GM18858 (cell line): Measurements from ENCODE around the gene SENP3.
A peak's percentile ranks its signal among the peaks of the same experiment; 100 is the strongest.
"Not testable (repeated sequence)": the region's sequence is repeated elsewhere in the genome, so short reads cannot be mapped to it uniquely, and the experiment has no call there.

Experiments used
- ATAC-seq: cut with Tn5 transposase; IDR thresholded peaks from one replicate; pipeline ENCODE4 v1.9.1; 2021; ENCODE audit not compliant: unreplicated experiment

The SENP3 gene

DNA sequence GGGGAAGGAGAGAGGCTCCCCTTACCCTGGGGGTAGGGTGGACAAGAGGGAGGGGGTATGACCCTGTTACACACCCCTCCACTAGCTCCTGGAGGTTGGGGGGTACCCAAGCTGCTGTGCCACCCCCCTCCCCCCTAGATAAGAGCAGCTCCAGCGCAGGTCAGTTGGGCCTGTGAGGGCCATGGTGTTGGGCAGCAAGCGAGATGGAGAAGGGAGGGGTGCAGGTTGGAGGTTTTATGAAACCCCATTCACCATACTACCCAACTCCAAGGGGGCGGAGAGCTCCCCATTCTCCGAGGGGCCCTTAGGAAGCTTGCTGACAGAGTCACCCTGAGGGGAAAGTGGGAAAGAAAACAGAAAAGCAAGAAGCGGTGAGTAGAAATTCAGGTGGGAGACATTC is 29.9 kb downstream of the SENP3 start:
- no peak for ATAC-seq

DNA sequence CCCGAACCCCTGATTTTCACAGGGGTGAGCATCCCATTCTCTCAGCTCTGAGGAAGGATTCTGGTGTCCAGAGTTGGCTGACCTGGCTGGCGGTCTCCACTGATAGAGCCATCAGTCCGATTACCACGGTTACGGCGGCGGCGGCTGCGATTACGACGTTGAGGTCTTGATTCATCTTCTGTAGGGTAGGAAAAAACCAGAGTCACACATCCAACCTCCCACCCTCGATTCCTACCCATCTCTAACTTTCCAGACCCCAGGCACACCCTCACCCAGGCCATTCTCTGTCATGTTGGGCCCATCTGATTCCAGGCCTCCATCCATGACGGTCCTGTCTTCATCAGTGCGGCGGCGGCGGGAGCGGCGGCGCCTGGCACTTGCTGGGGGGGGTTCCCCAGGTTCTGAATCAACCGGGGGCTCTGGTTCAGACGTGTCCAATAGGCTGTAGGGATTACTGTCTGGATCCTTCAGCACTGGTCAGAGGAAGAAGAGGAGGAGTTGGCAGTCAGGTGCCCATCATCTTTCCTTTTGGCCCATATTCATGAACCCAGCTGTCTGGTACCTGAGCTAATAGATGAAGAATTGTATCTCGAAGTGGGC is 30.8 kb downstream of the SENP3 start:
- no peak for ATAC-seq

DNA sequence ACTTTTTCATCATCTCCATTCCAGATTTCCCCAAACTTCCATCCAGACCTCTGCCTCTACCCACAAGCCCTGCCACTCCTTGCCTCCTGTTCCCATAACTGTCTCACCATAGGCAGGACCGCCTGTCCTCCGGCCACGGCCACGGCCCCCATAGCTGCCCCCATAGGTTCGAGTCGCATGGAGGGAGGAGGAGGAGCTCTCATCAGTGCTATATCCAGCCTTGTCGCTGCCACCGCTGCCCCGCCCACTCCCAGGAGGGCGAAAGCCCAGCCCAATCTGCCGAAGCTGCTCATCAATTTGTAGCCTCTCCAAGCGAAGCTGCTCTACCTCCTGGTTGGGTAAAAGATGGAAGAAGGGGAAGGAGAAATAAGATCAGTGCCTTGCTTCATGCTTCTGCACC is 31.6 kb downstream of the SENP3 start:
- ATAC-seq = no peak

DNA sequence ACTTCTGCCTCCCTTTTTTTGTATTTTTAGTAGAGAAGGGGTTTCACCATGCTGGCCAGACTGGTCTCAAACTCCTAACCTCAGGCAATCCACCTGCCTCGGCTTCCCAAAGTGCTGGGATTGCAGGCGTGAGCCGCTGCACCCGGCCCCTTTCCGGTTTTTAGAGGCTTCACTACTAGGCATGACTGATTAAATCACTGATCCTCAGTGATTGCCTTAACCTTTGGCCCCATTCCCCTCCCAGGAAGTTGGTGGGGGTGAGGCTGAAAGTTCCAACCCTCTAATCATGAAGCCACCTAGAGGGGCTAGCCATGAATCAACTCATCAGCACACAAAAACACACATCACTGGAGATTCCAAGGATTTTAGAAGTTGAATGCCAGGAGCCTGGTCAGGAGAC is 35.8 kb downstream of the SENP3 start:
- not testable (repeated sequence) for ATAC-seq

DNA sequence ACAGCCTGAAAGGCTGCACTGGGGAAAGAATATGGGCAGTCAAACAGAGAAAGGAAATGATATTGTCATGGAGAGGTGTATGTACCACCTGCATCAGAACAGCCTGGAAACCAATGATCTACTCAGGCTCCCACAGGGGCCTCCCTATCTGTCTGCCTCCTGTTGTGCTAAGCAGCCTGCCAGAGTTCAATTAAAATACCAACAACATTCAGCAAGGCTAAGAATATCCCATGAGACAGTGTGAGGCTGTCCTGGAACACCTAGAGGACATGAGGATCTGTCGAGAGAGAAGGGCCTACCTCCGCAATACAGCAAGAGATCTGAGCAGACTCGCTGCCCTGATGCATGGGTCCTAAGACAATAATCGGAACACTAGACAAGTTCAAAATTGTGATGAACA is 44.6 kb downstream of the SENP3 start:
- no peak for ATAC-seq

DNA sequence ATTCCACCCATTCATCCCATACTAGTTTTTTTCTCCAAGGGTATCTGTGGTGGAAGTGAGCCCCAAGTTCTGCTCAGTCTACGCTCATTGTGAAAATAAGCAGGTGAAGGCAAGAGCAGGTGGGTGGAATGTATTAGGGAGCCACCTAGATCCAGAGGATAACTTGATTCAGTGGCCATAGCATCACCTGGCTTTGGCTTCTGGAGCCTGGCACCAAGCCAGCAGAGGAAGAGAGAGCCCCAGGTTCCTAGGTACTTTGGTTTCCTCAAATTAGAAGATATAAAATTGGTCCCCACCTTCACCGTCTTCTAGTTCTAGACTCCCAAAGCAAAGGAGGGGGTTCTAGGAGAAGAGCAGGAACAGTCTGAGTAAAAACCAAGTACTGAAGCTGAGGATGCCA is 48.9 kb downstream of the SENP3 start:
- ATAC-seq = no peak

DNA sequence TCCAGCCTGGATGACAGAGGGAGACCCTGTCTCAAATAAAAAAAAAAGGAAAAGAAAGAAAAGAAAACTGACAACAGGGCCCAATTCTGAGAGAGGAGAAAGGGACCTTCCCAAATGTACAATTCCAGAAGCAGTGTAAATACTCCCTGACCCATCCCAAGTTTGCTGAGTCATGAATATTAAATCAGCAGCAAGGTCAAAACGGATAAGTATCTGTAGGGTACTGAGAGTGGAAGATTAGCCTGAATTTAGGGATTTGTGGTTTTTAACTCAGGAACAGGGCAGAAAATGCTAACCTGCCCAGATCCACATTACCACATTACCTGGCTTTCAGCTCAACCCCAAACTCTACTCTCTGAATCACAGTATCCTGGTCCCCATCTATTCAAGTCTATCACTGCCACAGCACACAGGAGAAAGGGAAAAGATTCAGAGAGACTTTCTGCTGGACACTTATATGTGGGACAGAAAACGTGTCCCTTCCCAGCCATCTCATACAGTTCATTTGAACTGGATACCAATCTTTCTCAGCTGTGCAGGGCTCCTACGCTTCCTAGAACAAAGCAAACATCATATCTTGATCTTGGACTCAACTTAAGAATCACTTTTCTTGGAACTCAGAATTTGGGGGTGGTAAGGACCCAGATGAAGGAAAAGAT is 50.0 kb downstream of the SENP3 start:
- no peak for ATAC-seq

DNA sequence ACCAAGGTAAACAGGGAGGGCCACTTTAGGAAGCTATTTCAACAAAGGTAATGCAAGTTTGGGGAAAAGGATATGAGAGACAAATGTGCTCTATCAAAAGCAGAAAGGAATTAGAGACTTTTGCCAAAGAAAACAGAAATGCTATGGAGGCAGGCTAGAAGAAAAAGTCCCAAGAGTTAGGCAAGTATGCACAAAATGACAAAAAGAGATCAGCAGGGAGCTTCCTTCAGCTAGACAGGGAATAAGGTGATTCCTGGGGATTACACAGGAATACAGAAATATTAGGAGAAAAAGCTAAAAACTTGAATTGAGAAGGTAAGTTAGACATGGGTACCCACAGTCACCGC is 50.5 kb downstream of the SENP3 start:
- ATAC-seq = no peak

DNA sequence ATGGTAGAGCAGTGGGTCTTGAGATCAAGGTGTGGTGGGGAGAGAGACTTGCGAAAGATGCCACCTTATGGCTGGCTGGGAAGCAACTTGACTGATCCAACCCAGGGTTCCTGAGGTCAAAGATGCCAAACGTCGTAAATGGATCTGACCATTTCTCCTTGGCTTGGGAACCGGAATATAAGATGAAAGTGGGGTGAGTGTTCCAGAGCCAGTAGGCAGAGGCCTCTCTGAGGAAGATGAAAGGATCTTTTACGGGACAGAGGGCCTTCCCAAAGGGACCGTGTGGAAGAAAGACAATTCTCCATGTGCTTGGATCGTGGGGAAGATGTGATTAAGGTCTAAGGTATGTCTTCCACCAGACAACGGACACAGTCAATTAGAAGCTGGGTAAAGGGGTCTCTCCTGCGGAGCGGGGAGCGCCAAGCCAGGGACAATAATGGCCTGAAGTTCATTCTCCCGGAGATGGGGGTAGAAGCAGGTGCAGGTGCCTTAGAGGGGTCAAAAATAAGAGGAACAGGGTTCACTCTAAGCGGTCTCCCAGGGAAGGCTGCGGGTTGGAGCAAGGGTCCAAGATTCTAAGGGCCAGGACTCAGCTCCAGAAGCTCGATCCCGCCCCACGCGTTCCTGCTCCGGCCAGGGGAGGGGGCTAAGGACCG is 52.2 kb downstream of the SENP3 start:
- no peak for ATAC-seq

DNA sequence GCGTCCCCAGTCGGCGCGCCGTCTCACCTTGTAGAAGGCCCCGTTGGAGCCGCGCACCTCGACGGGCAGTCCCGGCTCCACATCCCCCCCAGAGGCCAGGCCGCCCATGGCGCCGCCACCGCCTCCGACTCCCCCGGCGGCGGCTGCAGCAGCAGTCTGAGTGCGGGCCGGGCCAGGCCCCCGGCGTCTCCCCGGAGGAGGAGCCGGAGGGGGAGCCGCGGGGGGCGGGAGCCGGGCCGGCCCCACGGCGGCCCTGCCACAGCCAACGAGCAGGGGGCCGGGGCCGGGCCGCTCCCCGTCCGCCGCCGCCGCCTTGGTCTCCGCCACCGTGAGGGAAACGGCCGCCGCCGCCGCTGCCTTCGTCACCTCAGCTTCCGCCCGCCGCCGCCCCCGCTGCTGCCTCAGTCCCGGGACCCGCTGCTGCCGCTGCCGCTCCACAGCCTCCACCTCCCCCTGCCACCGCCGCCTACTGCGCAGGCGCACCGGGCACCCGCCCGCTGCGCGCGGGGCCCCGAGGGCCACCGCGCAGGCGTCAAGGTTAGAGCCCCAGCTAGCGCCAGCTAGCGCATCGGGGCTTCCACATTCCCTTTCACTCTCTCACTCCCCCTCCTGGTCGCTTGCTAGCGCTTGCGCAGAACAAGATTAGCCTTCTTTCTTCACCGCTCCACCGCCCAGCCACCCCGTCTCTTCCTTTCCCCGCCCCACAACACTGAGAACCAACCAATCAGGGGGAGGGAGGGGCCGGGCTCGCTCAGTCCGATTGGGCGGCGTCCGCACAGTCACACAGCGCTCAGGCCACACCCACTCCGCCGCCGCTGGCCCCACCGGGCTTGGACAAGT is 52.9 kb downstream of the SENP3 start, which contains the start of gene FXR2:
TSS of gene FXR2 (minus strand) at position 473 of the 840 bp plus-strand sequence. CDS start at position 108, 365 bp downstream.
- peak; percentile 76 for ATAC-seq

DNA sequence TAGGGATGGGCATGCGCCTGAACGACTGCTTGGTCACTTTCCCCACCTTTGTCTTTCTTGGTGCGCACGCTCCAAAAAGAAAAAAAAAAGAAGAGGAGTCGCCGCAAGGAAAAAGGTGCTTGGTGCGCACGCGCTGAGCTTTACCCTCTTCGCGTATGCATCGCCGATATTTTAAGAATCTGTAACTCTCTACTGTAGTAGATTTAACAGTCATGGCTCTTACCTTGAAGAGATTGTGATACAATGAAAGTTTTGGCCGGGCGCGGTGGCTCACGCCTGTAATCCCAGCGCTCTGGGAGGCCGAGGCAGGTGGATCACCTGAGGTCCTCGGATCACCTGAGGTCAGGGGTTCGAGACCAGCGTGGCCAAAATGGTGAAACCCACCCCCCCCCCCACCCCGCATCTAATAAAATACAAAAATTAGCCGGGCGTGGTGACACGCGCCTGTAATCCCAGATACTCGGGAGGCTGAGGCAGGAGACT is 53.6 kb downstream of the SENP3 start:
- no peak for ATAC-seq

DNA sequence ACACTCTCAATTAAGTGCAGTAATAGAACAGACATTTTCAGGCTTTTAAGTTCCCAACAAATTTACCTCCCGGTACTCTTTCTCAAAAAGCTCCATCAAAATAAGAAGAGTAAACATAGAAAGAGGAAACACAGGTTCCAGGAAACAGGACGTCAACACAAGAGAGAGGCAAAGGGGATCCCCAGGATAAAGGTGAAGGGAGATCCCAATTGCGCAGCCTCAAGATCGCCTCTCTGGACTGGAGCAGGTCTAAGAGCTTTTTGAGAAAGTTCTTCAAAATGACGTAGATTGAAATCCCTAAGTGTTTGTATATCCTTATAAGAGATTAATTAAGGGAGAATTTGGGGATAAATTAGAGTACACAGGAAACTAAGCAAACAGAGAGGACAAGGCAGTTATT is 56.9 kb downstream of the SENP3 start:
- ATAC-seq = no peak

DNA sequence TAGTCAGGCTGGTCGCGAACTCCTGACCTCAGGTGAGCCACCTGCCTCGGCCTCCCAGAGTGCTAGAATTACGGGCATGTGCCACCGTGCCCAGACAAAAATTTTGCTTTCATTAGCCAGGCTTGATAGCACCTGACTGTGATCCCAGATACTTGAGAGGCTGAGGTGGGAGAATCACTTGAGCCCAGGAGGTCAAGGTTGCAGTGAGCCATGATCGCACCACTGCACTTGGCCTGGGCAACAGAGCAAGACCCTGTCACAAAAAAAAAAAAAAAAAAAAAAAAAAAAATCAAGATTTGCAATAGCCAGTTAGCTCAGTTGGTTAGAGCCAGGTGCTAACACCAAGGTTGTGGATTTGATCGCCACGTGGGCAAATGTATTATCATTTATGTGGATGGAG is 59.1 kb downstream of the SENP3 start:
- no peak for ATAC-seq
